GM23248 (cell line): ENCODE data around the gene SPTLC3. TPM values are rescaled to one million over a fixed set of nuclear protein-coding genes. Genes with fewer than 3 reads are reported as not detected.

Experiments used
- DNase-seq: peaks from one replicate; pipeline ENCODE4 v3.0.0-alpha.2; 2015
- H2AFZ ChIP-seq: fragments of 200-600 bp; sonication (generic); 2 replicates; pipeline ENCODE4 v1.6.1; 2016; ENCODE audit warnings: antibody characterized with exemption
- H3F3A ChIP-seq: fragments of 200-600 bp; sonication (generic); 2 replicates; pipeline ENCODE4 v1.6.1; 2016; ENCODE audit warnings: mild to moderate bottlenecking, antibody characterized with exemption, mixed run types; ENCODE audit not compliant: insufficient read depth
- H3K27ac ChIP-seq: fragments of 200-600 bp; sonication (generic); 2 replicates; pipeline ENCODE4 v1.5.1; 2016; ENCODE audit warnings: mild to moderate bottlenecking
- H3K27me3 ChIP-seq: fragments of 200-600 bp; sonication (generic); replicated peaks from 2 replicates; pipeline ENCODE4 v1.6.1; 2016; ENCODE audit warnings: mild to moderate bottlenecking; ENCODE audit not compliant: insufficient read depth
- H3K36me3 ChIP-seq: fragments of 200-600 bp; sonication (generic); 2 replicates; pipeline ENCODE4 v1.6.1; 2016; ENCODE audit warnings: low read depth, mild to moderate bottlenecking
- H3K4me1 ChIP-seq: fragments of 200-600 bp; sonication (generic); 2 replicates; pipeline ENCODE4 v1.6.1; 2016; ENCODE audit warnings: mild to moderate bottlenecking; ENCODE audit not compliant: insufficient read depth
- H3K4me2 ChIP-seq: fragments of 200-600 bp; sonication (generic); one replicate; pipeline ENCODE4 v1.6.1; 2016; ENCODE audit warnings: mild to moderate bottlenecking; ENCODE audit not compliant: unreplicated experiment
- H3K4me3 ChIP-seq: fragments of 200-600 bp; sonication (generic); 2 replicates; pipeline ENCODE4 v1.5.1; 2016; ENCODE audit warnings: mild to moderate bottlenecking
- H3K79me2 ChIP-seq: fragments of 200-600 bp; sonication (generic); 2 replicates; pipeline ENCODE4 v1.6.1; 2016; ENCODE audit warnings: mild to moderate bottlenecking; ENCODE audit not compliant: insufficient read depth
- H3K9ac ChIP-seq: fragments of 200-600 bp; sonication (generic); 2 replicates; pipeline ENCODE4 v1.6.1; 2016; ENCODE audit warnings: mild to moderate bottlenecking
- H3K9me2 ChIP-seq: fragments of 200-600 bp; sonication (generic); 2 replicates; pipeline ENCODE4 v1.6.1; 2016; ENCODE audit warnings: mixed run types, mild to moderate bottlenecking, moderate library complexity; ENCODE audit not compliant: insufficient read depth
- H3K9me3 ChIP-seq: fragments of 200-600 bp; sonication (generic); one replicate; pipeline ENCODE4 v1.6.1; 2017; ENCODE audit warnings: low read depth
- H4K20me1 ChIP-seq: fragments of 200-600 bp; sonication (generic); 2 replicates; pipeline ENCODE4 v1.6.0; 2016; ENCODE audit not compliant: insufficient read depth
- EZH2 ChIP-seq: fragments of 200-600 bp; sonication (generic); IDR thresholded peaks from 2 replicates; pipeline ENCODE4 v1.6.1; 2018; ENCODE audit warnings: antibody characterized with exemption, mild to moderate bottlenecking; ENCODE audit not compliant: insufficient read depth, poor library complexity, severe bottlenecking
- EZH2phosphoT487 ChIP-seq: fragments of 200-600 bp; sonication (generic); IDR thresholded peaks from 2 replicates; pipeline ENCODE4 v1.6.1; 2018; ENCODE audit warnings: antibody characterized with exemption, moderate library complexity, mild to moderate bottlenecking, low read depth; ENCODE audit not compliant: insufficient read depth
- WGBS, 2 experiments: methylation state at CpG; one replicate each; pipeline ENCODE4 v1.1.6; 2015 to 2017; ENCODE audit warnings: low lambda C conversion rate in 2 of 2, low coverage in 1 of 2; ENCODE audit errors: missing lambda C conversion rate in 2 of 2; 5-methylcytosine and 5-hydroxymethylcytosine counted together
- in situ Hi-C: fragments of 300-500 bp; cut with MboI; formaldehyde crosslinking; loops from 2 replicates; pipeline ENCODE4 v1.15.0; 2020
- polyA plus RNA-seq: library from polyadenylated mRNA; unstranded; fragments of >200 nt; fragmentation: Nextera tagmentation; extraction: Ambion mirVana; gene quantifications from 2 replicates; pipeline ENCODE4 v1.2.1, GENCODE V29; 2016
- total RNA-seq: library from RNA; depleted of rRNA; stranded (reverse); fragments of >200 nt; shearing (Covaris generic); gene quantifications from 2 replicates; pipeline ENCODE4 v1.2.3, GENCODE V29; 2014

SPTLC3 gene
- total and polyA plus RNA-seq, 2 experiments from 2014 or later = 1.4 to 5.5 TPM

DNA sequence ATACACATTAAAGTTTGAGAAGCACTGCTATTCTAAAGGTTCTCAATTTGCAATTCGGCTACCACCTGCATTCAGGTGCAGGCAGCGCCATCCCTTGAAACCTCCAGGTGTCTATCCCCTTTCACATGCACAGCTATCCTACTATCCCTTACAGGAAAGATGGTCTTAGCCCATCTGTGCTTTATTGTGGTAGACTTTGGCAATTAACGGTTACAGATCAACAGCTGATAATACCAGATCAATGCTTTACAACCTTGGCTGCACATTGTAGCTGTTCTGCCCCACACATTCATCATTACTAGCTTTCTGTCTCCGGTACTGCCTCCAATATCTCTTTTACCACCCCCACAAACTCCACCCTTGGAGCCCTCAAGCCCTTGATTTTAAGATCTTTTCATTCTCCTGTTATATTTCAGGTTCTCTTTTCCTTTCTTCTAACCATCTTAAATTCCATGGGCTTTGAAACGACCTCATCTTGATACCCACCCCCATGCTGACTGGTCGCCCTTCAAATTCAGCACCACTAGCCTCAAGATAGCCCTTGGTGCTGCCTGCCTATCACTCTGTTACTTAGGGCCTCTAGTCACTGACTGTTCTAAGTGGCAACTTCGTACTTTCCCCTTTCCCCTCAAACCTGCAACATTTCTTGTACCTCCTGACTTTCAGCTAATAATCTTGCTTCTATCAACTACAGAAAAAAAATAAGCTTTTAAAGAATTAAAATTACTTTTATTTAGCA is 50.8 kb downstream of the SPTLC3 start:
- no peaks in the 10 kb centered on the region for H3K9me3 ChIP-seq
- no peak overlapping the region for H3K9ac ChIP-seq
- in situ Hi-C loops = no loop called here
- no peaks in the 10 kb centered on the region for H3K9me2 ChIP-seq
- DNase-seq = no peak
- H3K36me3 ChIP-seq = no peaks in the 10 kb centered on the region
- no peaks in the 10 kb centered on the region for H3K27me3 ChIP-seq
- no peak overlapping the region for H3K4me2 ChIP-seq
- H3K79me2 ChIP-seq = no peaks in the 10 kb centered on the region
- H3K4me3 ChIP-seq = no peak overlapping the region
- WGBS, 2 experiments = 61 to 62% methylated on average over 7 of the region's 7 CpGs
- no peak for TF ChIP-seq EZH2phosphoT487
- no peak for TF ChIP-seq EZH2
- no peaks in the 10 kb centered on the region for H3F3A ChIP-seq
- no peak overlapping the region for H2AFZ ChIP-seq
- H4K20me1 ChIP-seq = no peaks in the 10 kb centered on the region
- H3K27ac ChIP-seq = no peak overlapping the region
- no peaks in the 10 kb centered on the region for H3K4me1 ChIP-seq

DNA sequence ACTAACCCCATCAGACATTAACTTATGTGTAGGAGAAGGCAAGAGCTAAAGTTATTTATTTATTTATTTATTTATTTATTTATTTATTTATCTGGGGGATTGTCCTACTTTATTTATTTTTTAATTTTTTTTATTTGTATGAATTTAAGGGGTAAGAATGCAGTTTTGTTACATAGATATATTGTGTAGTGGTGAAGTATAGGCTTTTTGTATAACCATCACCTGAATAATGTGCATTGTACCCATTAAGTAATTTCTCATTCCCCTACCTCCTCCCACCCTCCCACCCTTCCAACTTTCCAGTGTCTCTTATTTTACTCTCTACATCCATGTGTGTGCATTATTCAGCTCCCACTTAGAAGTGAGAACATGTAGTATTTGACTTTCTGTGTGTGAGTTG is 51.6 kb downstream of the SPTLC3 start:
- no peaks in the 10 kb centered on the region for H3K36me3 ChIP-seq

DNA sequence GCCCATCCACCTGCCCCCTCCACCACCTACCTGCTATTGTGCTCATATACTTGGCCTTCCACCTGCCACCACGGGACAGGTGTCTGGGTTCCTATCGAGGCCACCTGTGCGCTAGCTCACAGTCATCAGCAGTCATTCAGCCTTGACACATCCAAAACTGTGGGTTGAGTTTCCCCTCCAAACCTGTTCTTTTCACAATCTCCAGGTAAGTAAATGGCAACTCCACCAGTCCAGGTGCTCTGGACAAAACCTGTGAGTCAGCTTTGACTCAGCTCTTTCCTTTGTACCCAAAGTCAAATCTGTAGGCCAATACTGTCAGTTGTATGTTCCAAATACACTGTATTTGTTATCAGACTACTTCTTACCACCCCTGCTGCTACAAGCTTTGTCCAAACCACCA is 52.6 kb downstream of the SPTLC3 start:
- 78 to 84% methylated on average over 3 of the region's 3 CpGs for WGBS, 2 experiments
- Histone ChIP-seq H4K20me1 (no peaks in the 10 kb centered on the region), H3F3A (no peaks in the 10 kb centered on the region), H3K4me1 (no peaks in the 10 kb centered on the region), H3K79me2 (no peaks in the 10 kb centered on the region), H3K27me3 (no peaks in the 10 kb centered on the region), H2AFZ (no peak overlapping the region), H3K9me2 (no peaks in the 10 kb centered on the region), H3K36me3 (no peaks in the 10 kb centered on the region), H3K9ac (no peak overlapping the region), H3K9me3 (no peaks in the 10 kb centered on the region), H3K4me3 (no peak overlapping the region), H3K4me2 (no peak overlapping the region), H3K27ac (no peak overlapping the region)
- no peak for TF ChIP-seq EZH2phosphoT487
- TF ChIP-seq EZH2 = no peak
- in situ Hi-C loops = no loop called here
- no peak for DNase-seq

More for the DNA sequence above, 51.6 kb downstream of the SPTLC3 start:
- H3K27ac ChIP-seq = no peak overlapping the region
- H3K79me2 ChIP-seq = no peaks in the 10 kb centered on the region
- DNase-seq = no peak
- no peak overlapping the region for H3K9ac ChIP-seq
- in situ Hi-C loops = no loop called here
- no peaks in the 10 kb centered on the region for H3K27me3 ChIP-seq
- H4K20me1 ChIP-seq = no peaks in the 10 kb centered on the region
- no peak overlapping the region for H2AFZ ChIP-seq
- H3F3A ChIP-seq = no peaks in the 10 kb centered on the region
- H3K9me2 ChIP-seq = no peaks in the 10 kb centered on the region
- no peak overlapping the region for H3K4me2 ChIP-seq
- TF ChIP-seq EZH2 = no peak
- TF ChIP-seq EZH2phosphoT487 = no peak
- H3K4me3 ChIP-seq = no peak overlapping the region
- no peaks in the 10 kb centered on the region for H3K9me3 ChIP-seq
- no peaks in the 10 kb centered on the region for H3K4me1 ChIP-seq

DNA sequence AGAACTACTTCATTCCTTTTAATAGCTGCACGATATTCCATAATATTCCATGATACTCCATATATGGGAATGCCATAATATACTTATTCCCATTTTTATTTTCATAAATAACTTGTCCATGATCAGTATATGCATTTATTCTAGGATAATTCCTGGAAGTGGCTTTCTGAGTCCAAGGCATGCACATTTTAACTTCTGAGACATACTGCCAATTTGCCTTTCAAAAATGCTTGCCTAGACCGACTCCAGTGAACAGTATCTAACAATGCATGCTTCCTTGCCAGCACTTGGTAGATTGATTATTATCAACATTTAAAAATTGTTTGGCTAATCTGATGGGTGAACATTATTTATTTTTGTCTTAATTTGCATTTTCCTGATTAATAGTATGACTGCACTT is 54.0 kb downstream of the SPTLC3 start:
- H3K4me2 ChIP-seq = no peak overlapping the region
- no peak overlapping the region for H3K27ac ChIP-seq
- in situ Hi-C loops = no loop called here
- H3K36me3 ChIP-seq = no peaks in the 10 kb centered on the region
- H3F3A ChIP-seq = no peaks in the 10 kb centered on the region
- H3K4me3 ChIP-seq = no peak overlapping the region
- H3K27me3 ChIP-seq = no peaks in the 10 kb centered on the region
- no peaks in the 10 kb centered on the region for H3K79me2 ChIP-seq
- TF ChIP-seq EZH2 = no peak
- TF ChIP-seq EZH2phosphoT487 = no peak
- H3K9me2 ChIP-seq = no peaks in the 10 kb centered on the region
- H2AFZ ChIP-seq = no peak overlapping the region
- DNase-seq = no peak
- no peak overlapping the region for H3K9ac ChIP-seq
- no peaks in the 10 kb centered on the region for H3K9me3 ChIP-seq
- H4K20me1 ChIP-seq = no peaks in the 10 kb centered on the region
- H3K4me1 ChIP-seq = no peaks in the 10 kb centered on the region
- WGBS, 2 experiments = 5 to 13% methylated on average over 2 of the region's 2 CpGs
